GM19452 (cell line): Measurements from ENCODE around the gene ANKRD18B.
"Not testable (repeated sequence)": the region's sequence is repeated elsewhere in the genome, so short reads cannot be mapped to it uniquely, and the experiment has no call there.

Experiments
- ATAC-seq: cut with Tn5 transposase; IDR thresholded peaks from one replicate; pipeline ENCODE4 v1.9.1; 2021; ENCODE audit not compliant: unreplicated experiment

Gene ANKRD18B

GRCh38 chr9:33533958-33534357 lies 9.9 kb downstream of the ANKRD18B start:
- not testable (repeated sequence) for ATAC-seq

- no peak for ATAC-seq
Observed at GRCh38 chr9:33535541-33535940, 11.5 kb downstream of the ANKRD18B start.

GRCh38 chr9:33543463-33543862 lies 19.4 kb downstream of the ANKRD18B start:
- ATAC-seq = not testable (repeated sequence)

- not testable (repeated sequence) for ATAC-seq
Observed at GRCh38 chr9:33545715-33546114, 21.7 kb downstream of the ANKRD18B start.

GRCh38 chr9:33548816-33549215 lies 24.8 kb downstream of the ANKRD18B start:
- ATAC-seq = not testable (repeated sequence)

GRCh38 chr9:33549418-33549817 lies 25.4 kb downstream of the ANKRD18B start:
- ATAC-seq = not testable (repeated sequence)

GRCh38 chr9:33551183-33551582 lies 27.1 kb downstream of the ANKRD18B start:
- not testable (repeated sequence) for ATAC-seq

GRCh38 chr9:33552315-33552725 lies 28.3 kb downstream of the ANKRD18B start:
- ATAC-seq = not testable (repeated sequence)

GRCh38 chr9:33560217-33560616 lies 36.2 kb downstream of the ANKRD18B start:
- ATAC-seq = not testable (repeated sequence)

GRCh38 chr9:33562196-33562595 lies 38.1 kb downstream of the ANKRD18B start:
- ATAC-seq = not testable (repeated sequence)

- not testable (repeated sequence) for ATAC-seq
Observed at GRCh38 chr9:33567776-33568175, 43.7 kb downstream of the ANKRD18B start.

- ATAC-seq = not testable (repeated sequence)
Observed at GRCh38 chr9:33577786-33578185, 53.7 kb downstream of the ANKRD18B start.

- not testable (repeated sequence) for ATAC-seq
Observed at GRCh38 chr9:33579996-33580395, 55.9 kb downstream of the ANKRD18B start.

GRCh38 chr9:33582686-33583085 lies 58.6 kb downstream of the ANKRD18B start:
- not testable (repeated sequence) for ATAC-seq

GRCh38 chr9:33586128-33586527 lies 62.1 kb downstream of the ANKRD18B start:
- ATAC-seq = not testable (repeated sequence)

- not testable (repeated sequence) for ATAC-seq
Observed at GRCh38 chr9:33587799-33588198, 63.7 kb downstream of the ANKRD18B start.

GRCh38 chr9:33588876-33589275 lies 64.8 kb downstream of the ANKRD18B start:
- ATAC-seq = not testable (repeated sequence)

- ATAC-seq = not testable (repeated sequence)
Observed at GRCh38 chr9:33590857-33591256, 66.8 kb downstream of the ANKRD18B start.

GRCh38 chr9:33596974-33597373 lies 72.9 kb downstream of the ANKRD18B start:
- not testable (repeated sequence) for ATAC-seq

- not testable (repeated sequence) for ATAC-seq
Observed at GRCh38 chr9:33597386-33597785, 73.3 kb downstream of the ANKRD18B start.

- ATAC-seq = not testable (repeated sequence)
Observed at GRCh38 chr9:33598796-33599379, 74.8 kb downstream of the ANKRD18B start.

GRCh38 chr9:33600911-33601310 lies 76.9 kb downstream of the ANKRD18B start:
- ATAC-seq = not testable (repeated sequence)

- not testable (repeated sequence) for ATAC-seq
Observed at GRCh38 chr9:33604249-33604648, 80.2 kb downstream of the ANKRD18B start.
